HG03460 (cell line): ENCODE measurements around the gene CDS2.

Source experiments
- ATAC-seq: cut with Tn5 transposase; IDR thresholded peaks from one replicate; pipeline ENCODE4 v1.9.1; 2021; ENCODE audit not compliant: unreplicated experiment

CDS2 gene

DNA sequence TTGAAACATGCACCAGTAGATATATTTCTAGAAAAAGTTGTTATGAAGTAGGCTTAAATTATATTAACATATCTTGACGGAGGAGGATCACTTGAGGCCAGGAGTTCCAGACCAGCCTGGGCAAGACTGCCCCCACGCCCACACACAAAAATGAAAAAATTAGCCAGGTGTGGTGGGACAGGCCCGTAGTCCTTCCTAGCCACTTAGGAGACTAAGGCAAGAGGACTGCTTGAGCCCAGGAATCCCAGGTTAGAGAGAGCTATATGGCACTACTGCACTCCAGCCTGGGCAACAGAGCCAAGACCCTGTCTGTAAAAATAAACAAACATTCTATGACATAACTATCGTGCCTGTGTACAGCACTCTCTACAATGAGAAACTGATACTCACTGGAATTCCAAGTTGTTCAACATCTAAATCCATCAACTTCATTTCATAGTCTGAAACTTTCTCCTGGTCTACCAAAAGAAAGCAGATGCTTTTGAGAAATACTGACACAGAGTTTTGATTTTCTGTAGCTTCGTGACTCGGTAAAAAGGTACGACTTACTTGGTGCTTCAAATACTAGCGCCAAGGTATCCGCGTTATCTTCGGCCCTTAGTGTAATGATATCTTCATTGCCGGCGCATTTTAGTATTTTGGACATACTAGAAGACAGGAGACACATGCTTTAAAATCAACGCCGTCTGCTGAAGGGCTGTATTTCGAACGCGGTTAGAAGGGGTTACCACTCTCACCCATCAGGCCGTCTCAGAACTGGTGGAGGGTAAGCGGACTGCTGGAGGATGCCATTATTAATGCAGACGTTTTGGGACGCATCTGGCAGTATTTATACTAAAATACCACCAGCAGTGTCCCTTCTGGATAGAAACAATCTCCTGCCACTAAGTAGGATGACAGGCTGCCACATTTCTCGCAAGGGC lies 8.3 kb upstream of the CDS2 start:
- no peak for ATAC-seq

DNA sequence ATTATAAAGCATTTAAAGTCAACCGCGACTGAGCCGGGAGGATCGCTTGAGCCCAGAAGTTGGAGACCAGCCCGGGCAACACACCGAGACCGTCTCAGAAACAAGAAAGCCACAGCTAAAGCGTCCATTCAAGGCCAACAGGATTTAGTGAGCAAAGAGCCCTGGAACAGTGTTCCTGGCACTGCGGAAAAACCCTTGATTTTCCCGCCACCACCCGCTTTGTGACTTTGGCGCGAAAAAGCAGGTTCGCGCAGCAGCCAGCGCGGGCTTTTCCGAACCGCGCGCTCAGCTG lies 7.7 kb upstream of the CDS2 start:
- ATAC-seq, result no peak

DNA sequence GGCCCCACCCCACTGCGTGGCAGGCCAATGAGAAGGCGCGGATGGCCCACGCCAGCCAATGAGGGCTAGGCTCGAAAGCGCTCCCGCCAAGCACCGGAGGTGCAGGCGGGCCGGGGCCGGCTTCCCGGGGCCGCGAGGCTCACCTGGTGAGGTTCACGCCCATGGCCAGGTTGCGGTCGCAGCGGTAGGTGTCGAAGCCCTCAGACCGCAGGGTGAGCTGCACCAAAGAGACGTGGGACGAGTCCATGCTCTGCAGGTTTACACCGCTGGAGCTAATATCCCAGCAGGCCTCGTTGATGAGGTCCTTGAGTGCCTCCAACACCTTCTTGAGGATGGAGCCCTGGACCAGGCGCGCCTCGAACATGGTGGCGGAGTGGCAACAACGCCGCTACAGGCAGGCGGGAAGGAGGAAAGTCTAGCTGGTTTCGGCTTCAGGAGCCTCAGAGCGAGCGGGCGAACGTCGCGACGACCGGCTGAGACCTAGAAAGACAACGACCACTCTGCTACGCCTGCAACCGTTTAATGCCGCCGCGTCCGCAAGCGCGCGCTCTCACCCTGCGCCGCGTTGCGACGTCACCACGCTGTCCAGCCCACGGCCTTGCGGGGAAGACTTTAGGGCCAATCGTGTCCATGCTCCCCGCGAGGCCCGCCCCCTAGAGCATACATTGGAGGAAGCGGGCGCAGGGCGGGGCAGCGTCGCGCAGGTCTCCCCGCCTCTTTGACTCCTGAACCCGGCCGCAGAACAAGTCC lies 7.2 kb upstream of the CDS2 start, which contains the start of gene PCNA:
TSS of gene PCNA (minus strand) at position 524 of the 750 bp plus-strand sequence. CDS start at position 364, 160 bp downstream.
- peak; percentile 92 for ATAC-seq

DNA sequence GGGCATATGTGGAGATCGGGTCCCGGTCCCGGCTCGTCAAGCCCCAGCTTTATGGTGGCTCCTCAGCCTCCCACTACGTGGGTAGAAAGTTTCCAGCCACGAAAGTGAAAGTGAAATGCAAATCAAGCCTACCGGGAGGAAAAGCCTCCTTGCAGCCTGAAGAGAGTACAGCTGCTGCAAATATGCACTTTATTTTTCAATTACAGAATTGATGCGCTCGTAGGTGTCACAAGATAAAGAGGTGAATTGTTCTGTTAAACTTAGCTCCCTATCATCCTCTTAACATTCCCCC lies 6.7 kb upstream of the CDS2 start:
- no peak for ATAC-seq

DNA sequence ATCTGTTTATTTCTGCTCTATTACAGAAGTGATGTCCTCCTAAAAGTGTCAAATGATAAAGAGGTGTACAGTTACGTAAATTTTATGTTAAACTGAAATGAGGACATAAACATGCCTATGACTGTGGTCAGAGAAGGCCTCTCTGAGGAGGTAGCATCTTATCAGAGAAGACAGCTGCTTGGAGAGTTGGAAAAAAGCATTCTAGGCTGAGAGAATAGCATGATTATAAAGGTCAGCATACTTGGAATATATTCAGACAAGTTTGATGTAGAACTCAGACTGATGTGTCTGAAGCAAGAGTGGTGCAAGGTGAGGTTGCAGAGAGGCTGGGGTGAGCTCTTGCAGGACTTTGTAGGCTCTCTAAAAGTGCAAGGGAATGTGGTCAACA lies 3.9 kb upstream of the CDS2 start:
- no peak for ATAC-seq

DNA sequence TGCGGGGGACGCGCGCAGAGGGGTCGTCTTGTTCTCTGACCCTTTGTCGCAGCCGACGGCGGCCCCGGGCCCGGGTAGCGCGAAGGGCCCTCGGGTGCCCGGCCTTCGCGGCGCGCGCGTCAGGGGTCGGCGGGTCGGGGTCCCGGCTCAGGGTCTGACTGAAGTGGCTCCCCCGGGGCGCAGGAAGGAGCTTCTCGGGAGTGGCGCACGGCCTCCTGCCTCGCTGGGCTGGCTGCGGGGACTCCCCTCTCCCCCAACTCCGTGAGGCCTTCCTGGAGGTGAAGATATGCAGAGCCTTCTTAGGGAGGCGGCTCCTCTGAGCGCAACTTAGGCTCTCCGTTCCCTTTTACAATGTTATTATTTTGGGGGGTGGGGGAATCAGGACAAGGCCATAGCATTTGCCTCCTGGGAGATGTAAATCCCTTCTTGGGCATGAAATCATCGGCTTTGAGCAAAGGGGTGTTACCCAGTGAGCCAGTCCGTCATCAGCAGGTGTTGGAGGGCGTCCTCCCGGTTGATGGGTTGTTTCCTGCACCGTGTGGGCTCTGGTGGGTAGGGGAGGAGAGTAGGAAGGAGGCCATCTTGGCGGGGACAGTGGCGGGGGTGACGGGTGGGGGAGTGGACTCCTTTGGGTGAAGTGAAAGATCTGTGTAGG lies 523 bp downstream of the CDS2 start:
- ATAC-seq, result peak; percentile 41

DNA sequence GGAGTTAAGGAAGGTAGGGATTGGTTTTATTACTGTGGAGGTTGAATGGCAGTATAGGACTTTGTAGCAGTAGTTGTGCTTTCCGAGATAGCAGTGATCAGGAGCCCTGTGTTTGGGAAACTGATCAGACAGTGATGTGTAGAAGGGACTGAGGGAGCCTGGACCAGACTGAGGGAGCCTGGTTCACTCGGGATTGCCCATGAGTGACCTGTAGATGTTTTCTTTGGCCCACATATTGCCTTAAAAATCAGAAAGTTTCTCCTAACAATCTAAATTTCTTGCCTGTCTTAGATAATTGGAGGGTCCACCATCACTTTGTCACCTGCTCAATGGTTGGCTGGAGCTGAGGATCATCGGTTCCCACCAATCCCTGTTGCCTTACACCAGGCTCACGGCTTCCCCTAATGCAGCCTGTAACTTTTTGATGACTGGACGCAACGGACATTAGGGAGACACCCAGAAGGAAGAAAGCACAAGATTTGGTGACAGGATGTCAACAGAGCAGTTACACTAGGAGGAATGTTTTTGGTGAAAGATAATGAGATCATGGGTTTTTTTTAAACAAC lies 1.1 kb downstream of the CDS2 start:
- no peak for ATAC-seq

DNA sequence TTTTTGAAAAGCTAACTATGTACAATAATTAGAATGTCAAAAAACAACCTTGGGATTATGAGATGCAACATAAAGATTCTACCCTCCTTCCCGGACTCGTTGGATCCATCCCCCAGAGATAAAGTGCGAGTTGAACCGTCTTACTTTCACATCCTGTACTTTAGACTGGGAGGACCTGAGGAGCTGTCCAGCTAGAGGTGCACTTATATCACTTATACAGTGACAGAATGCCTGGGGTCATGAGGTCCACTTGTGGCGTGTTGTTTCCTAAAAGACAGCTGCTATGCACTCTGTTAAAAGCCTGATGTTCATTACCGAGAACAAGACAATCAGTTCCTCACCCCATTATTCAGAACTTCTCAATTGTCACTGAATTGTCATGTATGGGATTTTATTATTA lies 2.1 kb downstream of the CDS2 start:
- no peak for ATAC-seq

DNA sequence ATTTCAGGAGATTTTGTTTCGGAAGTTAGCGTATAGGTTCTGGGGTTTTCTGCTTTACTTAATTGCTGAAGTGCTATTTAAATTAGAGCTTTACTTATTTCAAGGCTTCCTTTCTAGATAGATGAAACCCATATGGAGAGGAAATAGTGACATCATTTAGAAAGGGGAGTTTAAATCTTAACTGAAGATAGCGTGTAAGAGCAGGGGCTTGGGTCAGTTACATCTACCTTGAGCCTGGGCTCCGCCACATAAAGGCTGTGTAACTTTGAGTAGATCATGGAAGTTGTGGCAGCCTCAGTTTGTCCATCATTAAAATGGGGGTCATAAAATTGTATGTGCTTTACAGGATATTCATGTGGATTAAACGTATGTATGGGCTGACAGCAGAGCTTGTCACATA lies 4.7 kb downstream of the CDS2 start:
- no peak for ATAC-seq

DNA sequence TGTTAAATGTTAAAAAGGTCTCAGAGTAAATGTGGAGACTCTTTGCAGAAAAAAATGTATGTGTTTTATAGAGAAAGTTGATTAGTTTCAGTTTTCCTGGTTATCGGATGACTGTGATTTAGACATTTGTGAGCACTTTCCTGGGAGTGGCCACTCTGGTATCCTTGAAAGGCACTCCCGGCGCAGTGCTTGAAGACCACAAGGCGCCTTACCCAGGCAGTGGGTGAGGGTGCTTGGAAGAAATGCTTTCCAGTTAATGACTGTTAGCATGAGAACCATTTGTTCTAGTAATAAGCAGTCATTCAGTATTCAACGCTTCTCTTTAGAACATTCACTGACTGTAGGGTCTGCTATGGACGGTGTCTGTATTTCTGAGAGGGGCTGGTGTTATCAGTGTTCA lies 7.2 kb downstream of the CDS2 start:
- ATAC-seq, result no peak

DNA sequence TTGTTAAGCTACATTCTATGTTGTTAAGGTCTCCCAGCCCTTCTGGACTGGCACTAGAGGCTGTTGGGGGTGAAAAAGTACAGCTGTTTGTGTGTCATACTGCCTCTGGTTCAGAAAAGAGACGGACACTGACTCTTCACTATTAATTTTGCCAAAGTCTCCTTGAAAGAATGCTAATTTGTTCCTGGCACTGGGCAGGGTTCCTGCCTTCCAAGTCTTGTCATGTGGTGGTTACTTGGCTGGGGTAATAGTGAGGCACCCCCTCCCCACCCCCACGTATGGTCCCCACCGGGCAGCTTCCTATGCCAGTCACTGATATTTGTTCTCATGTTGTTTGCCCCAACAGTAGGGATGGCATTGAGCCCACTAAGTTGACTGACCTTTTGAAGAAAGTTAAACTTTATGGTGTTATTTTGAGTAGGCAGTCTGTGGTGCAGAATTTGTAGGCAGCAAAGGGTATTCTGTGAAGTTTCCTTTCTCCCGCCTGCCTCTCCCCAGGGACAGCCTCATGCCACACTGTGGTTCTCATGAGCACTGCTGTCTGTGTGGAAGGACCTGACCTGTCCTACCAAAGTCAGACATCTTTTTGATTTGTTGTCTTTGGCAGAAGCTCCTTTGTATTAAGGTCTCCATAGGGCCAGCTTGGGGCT lies 8.7 kb downstream of the CDS2 start:
- ATAC-seq, result peak; percentile 71

DNA sequence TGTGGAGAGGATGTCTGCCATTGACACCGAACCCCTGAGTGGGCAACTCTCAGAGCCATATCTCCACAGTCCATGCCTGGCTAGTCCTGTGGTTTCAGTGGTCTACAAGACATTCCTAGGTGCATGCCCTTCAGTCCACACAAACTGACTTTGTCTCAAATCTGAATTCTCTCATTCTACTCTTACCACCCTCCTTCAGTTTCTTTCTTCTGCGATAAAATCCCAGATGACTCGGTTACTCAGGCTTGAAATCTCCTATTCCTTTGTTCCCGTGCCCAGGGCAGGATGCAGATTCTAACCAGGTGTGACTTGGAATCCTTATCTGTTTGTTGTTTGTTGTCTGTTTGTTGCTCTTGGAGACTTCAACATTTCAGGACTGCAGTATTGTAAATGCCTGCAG lies 9.3 kb downstream of the CDS2 start:
- peak; percentile 30 for ATAC-seq

DNA sequence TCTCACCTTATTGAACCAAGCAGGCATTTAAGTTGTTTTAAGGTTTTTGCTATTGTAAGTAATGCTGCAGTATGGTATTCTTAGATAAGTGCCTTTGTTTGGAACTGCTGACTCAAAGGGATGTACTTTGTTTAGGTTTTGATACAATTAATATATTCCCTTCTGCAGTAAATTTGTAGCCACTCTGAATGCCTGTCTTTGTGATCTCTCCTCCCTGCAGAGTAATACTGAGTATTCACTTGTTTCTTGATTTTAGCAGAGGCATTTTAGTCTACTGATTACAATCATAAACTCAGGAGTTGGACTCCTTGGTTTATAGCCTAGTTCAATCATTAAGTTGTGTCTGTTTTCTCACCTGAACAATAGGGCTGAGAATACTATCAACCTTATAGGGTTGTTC lies 13.4 kb downstream of the CDS2 start:
- ATAC-seq, result no peak

DNA sequence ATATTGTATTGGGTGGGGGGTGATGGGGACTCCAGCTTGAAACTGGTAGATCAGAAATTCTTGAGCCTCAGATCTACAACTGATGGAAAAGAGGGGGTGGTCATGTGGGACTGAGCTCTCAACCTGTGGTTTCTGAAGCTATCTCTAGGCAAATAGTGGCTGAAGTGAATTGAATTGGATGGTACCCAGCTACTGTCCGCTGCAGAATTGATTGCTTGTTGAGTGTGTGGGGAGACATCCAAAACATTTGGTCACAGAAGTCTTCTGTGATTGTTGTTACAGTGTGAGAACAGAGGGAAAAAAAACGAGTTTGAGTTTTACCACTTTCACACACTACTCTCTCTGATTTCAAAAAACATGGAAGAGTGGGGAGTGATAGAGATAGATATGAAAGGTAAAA lies 14.8 kb downstream of the CDS2 start:
- no peak for ATAC-seq

DNA sequence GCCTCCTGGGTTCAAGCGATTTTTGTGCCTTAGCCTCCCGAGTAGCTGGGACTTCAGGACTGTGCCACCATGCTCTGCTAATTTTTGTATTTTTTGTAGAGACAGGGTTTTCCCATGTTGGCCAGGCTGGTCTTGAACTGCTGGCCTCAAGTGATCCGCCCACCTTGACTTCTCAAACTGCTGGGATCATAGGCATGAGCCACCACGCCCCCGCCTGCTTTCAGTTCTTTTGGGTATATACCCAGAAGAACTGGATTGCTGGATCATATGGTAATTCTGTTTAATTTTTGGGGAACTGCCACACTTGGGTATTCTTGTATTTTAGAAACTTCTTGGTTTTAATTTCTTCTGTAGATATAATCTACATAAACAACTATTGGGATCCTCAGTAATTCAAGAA lies 17.0 kb downstream of the CDS2 start:
- ATAC-seq, result no peak

DNA sequence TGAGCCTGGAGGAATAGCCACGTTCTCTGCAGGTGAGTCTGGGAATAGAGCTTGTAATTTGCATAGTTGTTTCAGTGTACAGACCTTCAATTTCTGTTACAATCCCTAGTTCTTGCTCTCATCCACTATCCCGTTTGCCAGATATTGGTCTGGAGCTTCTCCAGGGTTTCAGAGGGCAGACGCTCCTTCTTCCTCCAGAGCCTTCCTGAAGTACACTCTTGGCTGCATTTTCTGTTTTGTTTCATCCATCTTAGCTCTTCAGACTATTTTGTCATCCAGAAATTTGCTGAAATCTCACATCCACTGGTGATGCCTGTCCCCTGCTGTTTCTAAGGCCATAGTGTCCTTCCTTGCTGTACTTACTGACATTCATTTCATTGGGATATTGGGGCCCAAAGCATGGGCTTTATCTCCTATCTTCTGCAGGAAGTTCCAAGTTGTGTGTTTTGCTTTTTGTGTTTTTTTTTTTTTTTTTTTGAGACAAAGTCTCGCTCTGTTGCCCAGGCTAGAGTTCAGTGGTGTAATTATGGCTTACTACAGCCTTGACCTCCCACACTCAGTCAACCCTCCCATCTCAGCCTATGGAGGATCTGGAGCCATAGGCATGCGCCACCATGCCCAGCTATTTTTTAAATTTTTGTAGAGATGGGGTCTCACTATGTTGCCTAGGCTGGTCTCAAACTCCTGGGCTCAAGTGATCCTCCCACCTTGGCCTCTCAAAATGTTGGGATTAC lies 18.7 kb downstream of the CDS2 start:
- ATAC-seq, result no peak

DNA sequence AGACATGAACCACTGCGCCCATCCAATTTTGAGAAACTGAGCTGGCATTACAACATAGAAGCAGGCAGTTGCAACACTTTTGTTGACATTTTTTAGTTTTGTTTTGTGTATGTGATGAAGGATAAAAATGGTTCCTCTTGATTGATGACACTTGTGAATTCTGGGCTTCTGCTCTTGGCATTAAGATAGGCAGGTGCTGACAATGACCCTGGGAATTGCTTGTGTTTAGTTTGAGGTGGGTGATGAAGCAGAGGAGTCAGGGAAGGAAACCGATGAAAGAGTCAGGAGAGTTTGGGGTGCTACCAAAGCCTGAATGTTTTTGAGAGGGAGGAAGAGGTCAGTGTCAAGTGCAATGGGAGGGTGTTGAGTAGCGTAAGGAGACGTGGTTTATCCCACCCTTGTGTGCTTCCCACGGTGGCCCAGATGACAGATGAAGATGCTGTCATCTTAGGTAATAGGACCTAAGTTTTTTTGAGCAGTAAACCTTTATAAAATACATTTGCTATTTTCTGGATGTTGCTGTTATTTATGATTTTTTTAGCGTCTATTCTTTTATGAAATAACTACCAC lies 19.4 kb downstream of the CDS2 start:
- no peak for ATAC-seq

DNA sequence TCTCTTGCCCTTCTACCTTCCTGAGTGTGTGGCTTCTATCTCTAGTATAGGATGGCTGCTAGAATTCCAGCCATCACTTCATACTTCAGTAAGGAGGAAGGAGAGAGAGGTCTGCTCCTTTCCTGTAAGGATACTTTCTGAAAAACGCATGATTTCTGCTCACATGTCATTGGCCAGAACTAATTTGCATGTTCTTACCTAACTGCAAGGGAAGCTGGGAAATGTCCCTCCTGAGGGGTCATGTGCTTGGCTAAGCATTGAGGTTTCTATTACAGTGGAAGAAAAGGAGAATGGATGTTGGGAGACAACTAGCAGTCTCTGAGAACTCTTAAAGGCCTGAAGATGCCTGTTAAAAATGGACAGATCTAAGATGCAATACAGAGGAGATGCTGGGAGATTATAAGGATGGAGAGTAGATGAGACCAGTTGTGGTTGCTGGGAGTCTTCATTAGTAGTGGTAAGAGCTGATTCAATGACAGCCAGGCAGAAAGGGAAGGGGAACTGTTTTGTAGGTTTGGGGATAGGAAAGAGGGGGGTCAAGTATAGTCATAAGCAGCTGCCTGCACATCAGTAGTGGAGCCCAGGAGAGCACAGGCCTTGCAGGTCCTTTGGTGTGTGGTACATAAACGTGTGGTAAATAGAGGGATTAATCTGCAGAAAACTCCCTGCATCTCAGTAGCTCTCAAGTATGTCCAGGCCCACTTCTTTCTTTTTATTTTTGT lies 20.2 kb downstream of the CDS2 start:
- ATAC-seq, result no peak

DNA sequence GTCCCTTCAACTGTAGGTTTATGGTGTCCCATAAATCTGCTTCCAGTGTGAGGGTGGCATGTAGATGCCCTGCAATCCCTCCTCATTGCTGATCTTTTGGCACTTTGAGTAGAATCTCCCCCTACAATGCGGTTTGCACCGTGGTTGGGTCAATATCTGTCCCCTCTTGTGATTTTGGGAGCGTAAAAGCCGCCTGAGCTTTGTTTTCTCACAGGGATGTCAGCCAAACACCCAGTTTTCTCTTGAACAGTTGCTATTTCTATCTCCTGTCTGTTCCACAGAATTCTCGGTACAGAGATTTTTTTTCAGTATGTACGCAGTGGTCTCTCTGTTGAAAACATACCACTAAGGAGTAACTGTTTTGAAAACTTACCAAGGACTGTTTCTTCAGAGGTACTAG lies 21.8 kb downstream of the CDS2 start:
- no peak for ATAC-seq

DNA sequence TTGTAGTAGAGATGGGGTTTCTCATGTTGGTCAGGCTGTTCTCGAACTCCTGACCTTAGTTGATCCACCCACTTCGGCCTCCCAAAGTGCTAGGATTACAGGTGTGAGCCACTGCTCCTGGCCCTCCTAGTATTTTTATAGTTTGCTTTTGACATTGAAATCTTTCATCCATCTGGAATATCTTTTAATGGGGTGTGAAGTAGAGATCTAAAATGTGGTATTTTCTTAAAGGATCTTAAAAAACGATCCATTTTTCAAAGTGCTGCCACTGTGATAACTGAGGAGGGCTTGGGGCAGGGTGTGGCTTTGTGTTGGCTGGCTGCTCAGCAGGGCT lies 23.1 kb downstream of the CDS2 start:
- no peak for ATAC-seq
